Upper lobe of right lung (tissue), 1 donor: ENCODE data around the gene HIPK2. TPM values are rescaled to one million over a fixed set of nuclear protein-coding genes. Genes with fewer than 3 reads are reported as not detected.

Experiments
- ATAC-seq: fragments of 200-7000 bp; cut with Tn5 transposase; one replicate; pipeline ENCODE4 v1.9.1; 2020; ENCODE audit warnings: mild to moderate bottlenecking, moderate library complexity
- DNase-seq: peaks from one replicate; pipeline ENCODE4 v3.0.0-alpha.2; 2020
- H3K27ac ChIP-seq: fragments of 200-600 bp; one replicate; pipeline ENCODE4 v1.8.0; 2022
- H3K27me3 ChIP-seq: fragments of 200-600 bp; one replicate; pipeline ENCODE4 v1.8.0; 2022; ENCODE audit warnings: mild to moderate bottlenecking
- H3K36me3 ChIP-seq: fragments of 200-600 bp; one replicate; pipeline ENCODE4 v1.8.0; 2022
- H3K4me1 ChIP-seq: fragments of 200-600 bp; one replicate; pipeline ENCODE4 v1.8.0; 2022
- H3K4me3 ChIP-seq: fragments of 200-600 bp; one replicate; pipeline ENCODE4 v1.8.0; 2022; ENCODE audit warnings: mild to moderate bottlenecking
- H3K9me3 ChIP-seq: fragments of 200-600 bp; one replicate; pipeline ENCODE4 v1.8.0; 2022
- intact Hi-C: fragments of 100-400 bp; cut with DNase I; formaldehyde crosslinking; loops from one replicate; pipeline ENCODE4 v1.11.0; 2022
- total RNA-seq: library from RNA; stranded (reverse); fragmentation: NEBNext Ultra II Directional; extraction: Animal tissue kit (Norgen Biotek cat#: 25700); gene quantifications from one replicate; pipeline ENCODE4 v1.2.1, GENCODE V29; 2021
- TF ChIP-seq, protein P1 (sequence below): fragments of 200-600 bp; IDR thresholded peaks from one replicate; pipeline ENCODE4 v1.8.0; 2022; ENCODE audit warnings: antibody characterized with exemption
- donor health status: DM: no; HTN: yes; CAD: no; lungs with severe emphysema.

The HIPK2 gene
- total RNA-seq, 1 donor from 2014 or later = 64.3 TPM

- Histone ChIP-seq H3K4me1 (peaks cover 10% of the 10 kb centered on the region), H3K9me3 (no peaks in the 10 kb centered on the region), H3K36me3 (peaks cover 24% of the 10 kb centered on the region), H3K27me3 (no peaks in the 10 kb centered on the region), H3K27ac (peak overlapping the region; percentile 61), H3K4me3 (no peak overlapping the region)
- intact Hi-C loops = no loop called here
- TF ChIP-seq, protein P1, sequence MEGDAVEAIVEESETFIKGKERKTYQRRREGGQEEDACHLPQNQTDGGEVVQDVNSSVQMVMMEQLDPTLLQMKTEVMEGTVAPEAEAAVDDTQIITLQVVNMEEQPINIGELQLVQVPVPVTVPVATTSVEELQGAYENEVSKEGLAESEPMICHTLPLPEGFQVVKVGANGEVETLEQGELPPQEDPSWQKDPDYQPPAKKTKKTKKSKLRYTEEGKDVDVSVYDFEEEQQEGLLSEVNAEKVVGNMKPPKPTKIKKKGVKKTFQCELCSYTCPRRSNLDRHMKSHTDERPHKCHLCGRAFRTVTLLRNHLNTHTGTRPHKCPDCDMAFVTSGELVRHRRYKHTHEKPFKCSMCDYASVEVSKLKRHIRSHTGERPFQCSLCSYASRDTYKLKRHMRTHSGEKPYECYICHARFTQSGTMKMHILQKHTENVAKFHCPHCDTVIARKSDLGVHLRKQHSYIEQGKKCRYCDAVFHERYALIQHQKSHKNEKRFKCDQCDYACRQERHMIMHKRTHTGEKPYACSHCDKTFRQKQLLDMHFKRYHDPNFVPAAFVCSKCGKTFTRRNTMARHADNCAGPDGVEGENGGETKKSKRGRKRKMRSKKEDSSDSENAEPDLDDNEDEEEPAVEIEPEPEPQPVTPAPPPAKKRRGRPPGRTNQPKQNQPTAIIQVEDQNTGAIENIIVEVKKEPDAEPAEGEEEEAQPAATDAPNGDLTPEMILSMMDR = no peak
- DNase-seq (no peak), ATAC-seq (no peak)
These were observed 62.5 kb downstream of the HIPK2 start for GRCh38 chr7:139715194-139715815.

- intact Hi-C loops = no loop called here
- Histone ChIP-seq H3K4me1 (peaks cover 9% of the 10 kb centered on the region), H3K9me3 (no peaks in the 10 kb centered on the region), H3K27me3 (no peaks in the 10 kb centered on the region), H3K4me3 (no peak overlapping the region), H3K36me3 (peaks cover 24% of the 10 kb centered on the region), H3K27ac (peak overlapping the region; percentile 61)
- peak; percentile 80 for DNase-seq
- peak; percentile 83 for ATAC-seq
- TF ChIP-seq, protein P1 = no peak
These were observed 63.5 kb downstream of the HIPK2 start for GRCh38 chr7:139714163-139714901.

DNA sequence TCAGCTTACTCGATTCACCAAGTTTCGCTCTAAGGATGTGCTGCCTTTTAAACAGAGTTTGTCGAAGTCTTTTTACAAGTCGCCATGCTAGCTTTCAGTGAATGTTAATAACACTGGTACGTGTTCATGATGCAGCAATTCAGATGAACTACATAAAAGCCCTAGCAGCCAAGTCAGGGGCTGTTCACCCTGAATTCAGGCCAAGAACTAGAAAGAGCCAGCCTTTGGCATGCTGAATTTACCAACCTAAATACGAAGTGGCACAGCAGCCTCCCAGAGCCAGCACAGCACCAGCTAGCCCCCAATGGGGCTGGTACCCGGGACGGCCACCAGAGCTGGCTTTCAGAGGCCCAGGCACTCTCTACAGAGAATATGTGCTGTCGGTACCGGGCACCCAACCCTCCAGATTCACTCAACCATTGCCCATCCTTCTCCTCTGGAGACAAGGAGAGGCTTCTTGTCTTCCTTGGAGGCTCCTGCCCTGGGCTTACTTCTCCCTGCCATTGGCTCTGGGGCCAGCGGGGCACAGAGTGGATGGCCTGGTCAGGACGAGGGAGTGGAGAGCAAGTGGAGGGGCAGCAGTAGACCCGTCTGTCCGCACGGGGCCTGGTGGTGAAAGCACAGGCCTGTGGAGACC, 64.2 kb downstream of the HIPK2 start:
- Histone ChIP-seq H3K9me3 (no peaks in the 10 kb centered on the region), H3K27me3 (no peaks in the 10 kb centered on the region), H3K27ac (peak overlapping the region; percentile 61), H3K4me1 (peaks cover 10% of the 10 kb centered on the region), H3K4me3 (no peak overlapping the region), H3K36me3 (peaks cover 24% of the 10 kb centered on the region)
- TF ChIP-seq, protein P1 = no peak
- no peak for DNase-seq
- no peak for ATAC-seq
- intact Hi-C loops = no loop called here

DNA sequence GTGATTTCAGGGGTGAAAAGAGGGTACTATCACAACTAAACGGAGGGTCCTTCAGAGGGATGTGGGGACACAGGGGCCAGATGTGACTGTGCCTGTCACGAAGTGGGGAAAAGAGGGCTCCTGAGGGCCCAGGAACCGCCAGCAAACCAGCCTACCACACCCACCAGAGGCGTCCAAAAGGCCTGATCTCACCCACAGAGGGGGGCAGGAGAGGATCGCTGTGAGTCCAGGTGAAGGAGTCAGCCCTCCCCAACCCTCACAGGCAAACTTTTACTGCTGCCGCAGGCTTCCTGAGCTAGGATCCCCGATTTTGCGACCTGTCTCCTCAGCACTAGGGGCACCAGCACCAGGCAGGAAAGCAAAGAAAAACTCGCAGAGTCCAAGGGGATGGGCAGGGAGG, 64.7 kb downstream of the HIPK2 start:
- H3K9me3 ChIP-seq = no peaks in the 10 kb centered on the region
- ATAC-seq (no peak), DNase-seq (no peak)
- peaks cover 24% of the 10 kb centered on the region for H3K36me3 ChIP-seq
- no peaks in the 10 kb centered on the region for H3K27me3 ChIP-seq
- no peak overlapping the region for H3K27ac ChIP-seq
- intact Hi-C loops = no loop called here
- TF ChIP-seq, protein P1 = no peak
- no peak overlapping the region for H3K4me3 ChIP-seq
- H3K4me1 ChIP-seq = peaks cover 10% of the 10 kb centered on the region

- H3K4me1 ChIP-seq = peaks cover 10% of the 10 kb centered on the region
- H3K27ac ChIP-seq = no peak overlapping the region
- TF ChIP-seq, protein P1 = no peak
- H3K36me3 ChIP-seq = peaks cover 26% of the 10 kb centered on the region
- ATAC-seq (no peak), DNase-seq (no peak)
- intact Hi-C loops = no loop called here
- no peak overlapping the region for H3K4me3 ChIP-seq
- H3K27me3 ChIP-seq = no peaks in the 10 kb centered on the region
- H3K9me3 ChIP-seq = no peaks in the 10 kb centered on the region
These were observed 65.6 kb downstream of the HIPK2 start for GRCh38 chr7:139711991-139712743.
